Kidney (tissue), 14 donors: ENCODE results near the gene LRRIQ3. TPM values are rescaled to one million over a fixed set of nuclear protein-coding genes. Genes with fewer than 3 reads are reported as not detected.

Source experiments
- DNase-seq, 5 donors: peaks; one replicate each; pipeline ENCODE4 v3.0.0-alpha.2; 2013 to 2020
- FAIRE-seq: peaks from 2 replicates; lab custom pipeline; 2012; peaks lifted over from hg19 to GRCh38; lab: Jason Lieb, UNC
- H3K27ac ChIP-seq, 2 donors: one replicate each; pipeline ENCODE4 v1.7.0; 2013; ENCODE audit warnings: low read depth in 2 of 2, low read length in 2 of 2, inconsistent platforms in 1 of 2
- H3K27me3 ChIP-seq: one replicate; pipeline ENCODE4 v1.7.1; 2013; ENCODE audit warnings: low read length, inconsistent platforms; ENCODE audit not compliant: control insufficient read depth, insufficient read depth
- H3K36me3 ChIP-seq, 3 donors: one replicate each; pipeline versions ENCODE4 v1.7.0 to v1.7.1; 2013; ENCODE audit warnings: low read length in 3 of 3, control low read depth in 1 of 3, inconsistent platforms in 1 of 3; ENCODE audit not compliant: insufficient read depth in 3 of 3, control insufficient read depth in 2 of 3
- H3K4me1 ChIP-seq, 3 donors: one replicate each; pipeline versions ENCODE4 v1.7.0 to v1.7.1; 2013; ENCODE audit warnings: low read length in 3 of 3, inconsistent platforms in 1 of 3, low read depth in 1 of 3; ENCODE audit not compliant: control insufficient read depth in 2 of 3, insufficient read depth in 2 of 3
- H3K4me3 ChIP-seq, 3 donors: one replicate each; pipeline versions ENCODE4 v1.7.0 to v1.8.1; 2013; ENCODE audit warnings: low read length in 3 of 3, control low read depth in 1 of 3, inconsistent platforms in 1 of 3
- H3K9ac ChIP-seq, 3 donors: one replicate each; pipeline versions ENCODE4 v1.7.0 to v1.7.1; 2013; ENCODE audit warnings: low read length in 3 of 3, control low read depth in 1 of 3, inconsistent platforms in 1 of 3
- H3K9me3 ChIP-seq, 3 donors: one replicate each; pipeline versions ENCODE4 v1.7.0 to v1.7.1; 2013; ENCODE audit warnings: low read length in 3 of 3, control low read depth in 1 of 3, inconsistent platforms in 1 of 3; ENCODE audit not compliant: control insufficient read depth in 2 of 3, insufficient read depth in 1 of 3
- CTCF ChIP-seq: IDR thresholded peaks from 3 replicates; pipeline ENCODE4 v1.5.1; 2012; ENCODE audit warnings: mild to moderate bottlenecking, moderate library complexity, borderline replicate concordance; ENCODE audit not compliant: insufficient read depth; ENCODE audit errors: extremely low read depth
- intact Hi-C: fragments of 100-400 bp; cut with DNase I; formaldehyde crosslinking; loops from one replicate; pipeline ENCODE4 v1.11.1; 2022
- polyA plus RNA-seq: library from polyadenylated mRNA; stranded (reverse); fragments of 350-450 nt; fragmentation: Illumina TruSeq; extraction: RNeasy Lipid Tissue Mini Kit (QIAGEN cat#74804); gene quantifications from one replicate; pipeline ENCODE4 v1.2.3, GENCODE V29; 2014; ENCODE audit warnings: low read depth, low replicate concordance; ENCODE audit not compliant: insufficient read depth
- total RNA-seq: library from RNA; stranded (reverse); fragmentation: NEBNext Ultra II Directional; extraction: Animal tissue kit (Norgen Biotek cat#: 25700); gene quantifications from one replicate; pipeline ENCODE4 v1.2.1, GENCODE V29; 2021
- donor health status: control.
- donor health status: control.
- donor health status: control.
- donor health status: control.
- donor health status: control.
- donor health status: DM: yes; HTN: yes; CAD: no.
- donor health status: Normal renal cell carcinoma (clear cell type).

Gene LRRIQ3
- total and polyA plus RNA-seq, 2 donors from 2014 or later, result 1.6 to 2.4 TPM

DNA sequence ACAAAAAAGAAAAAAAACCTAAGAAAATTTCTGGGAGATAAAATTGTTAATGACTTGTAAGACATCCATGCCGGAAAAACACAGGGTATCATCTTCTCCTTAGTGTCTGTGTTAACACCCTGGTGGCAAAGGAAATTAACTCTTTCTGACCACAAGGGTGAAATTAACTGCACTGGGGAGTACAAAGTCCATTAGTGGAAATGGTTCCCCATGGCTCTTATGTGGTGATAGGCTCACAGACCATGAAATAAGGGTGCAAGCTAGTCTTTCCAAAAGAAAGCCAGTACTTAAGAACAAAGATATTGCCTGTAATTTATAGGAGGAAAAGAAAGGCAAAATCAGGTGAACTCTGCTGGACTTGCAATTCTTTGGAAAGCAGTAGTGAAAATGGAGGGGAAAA is 185.4 kb downstream of the LRRIQ3 start:
- no peak for FAIRE-seq
- Histone ChIP-seq H3K4me3 (no peak overlapping the region), H3K9ac (no peak overlapping the region), H3K9me3 (no peaks in the 10 kb centered on the region), H3K36me3 (no peaks in the 10 kb centered on the region), H3K27me3 (no peaks in the 10 kb centered on the region), H3K27ac (no peak overlapping the region), H3K4me1 (no peaks in the 10 kb centered on the region)
- DNase-seq, result no peak
- no peak for TF ChIP-seq CTCF
- intact Hi-C loops, result no loop called here

DNA sequence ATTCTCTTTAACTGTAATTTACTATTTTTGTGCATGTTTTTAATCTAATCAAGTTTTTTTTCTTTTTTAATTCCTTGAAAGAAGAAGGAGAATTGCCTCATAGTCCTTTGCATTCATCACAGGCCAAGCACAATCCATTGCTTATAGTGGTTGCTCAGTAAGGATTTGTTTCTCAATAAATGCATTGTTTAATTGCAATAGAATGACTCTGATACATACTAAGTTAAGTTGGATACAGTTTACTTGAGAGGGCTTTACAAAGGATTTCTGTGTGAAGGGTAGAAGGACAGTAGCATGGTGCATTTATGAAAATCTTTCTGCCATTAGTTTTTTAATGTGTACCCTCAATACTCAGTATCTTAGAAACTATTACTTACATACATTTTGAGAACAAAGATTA is 186.2 kb downstream of the LRRIQ3 start:
- DNase-seq (no peak), FAIRE-seq (no peak)
- no peaks in the 10 kb centered on the region for H3K9me3 ChIP-seq
- intact Hi-C loops, result no loop called here
- no peaks in the 10 kb centered on the region for H3K27me3 ChIP-seq
- no peak overlapping the region for H3K9ac ChIP-seq
- H3K36me3 ChIP-seq, result no peaks in the 10 kb centered on the region
- H3K4me3 ChIP-seq, result no peak overlapping the region
- H3K4me1 ChIP-seq, result no peaks in the 10 kb centered on the region
- H3K27ac ChIP-seq, result no peak overlapping the region
- TF ChIP-seq CTCF, result no peak

GRCh38 chr1:74010206-74010605 is 187.8 kb downstream of the LRRIQ3 start:
- H3K27ac ChIP-seq, result no peak overlapping the region
- H3K9me3 ChIP-seq, result no peaks in the 10 kb centered on the region
- no peaks in the 10 kb centered on the region for H3K36me3 ChIP-seq
- no peaks in the 10 kb centered on the region for H3K4me1 ChIP-seq
- intact Hi-C loops, result no loop called here
- no peaks in the 10 kb centered on the region for H3K27me3 ChIP-seq
- no peak for DNase-seq
- no peak for TF ChIP-seq CTCF
- H3K9ac ChIP-seq, result no peak overlapping the region
- FAIRE-seq, result no peak
- H3K4me3 ChIP-seq, result no peak overlapping the region

DNA sequence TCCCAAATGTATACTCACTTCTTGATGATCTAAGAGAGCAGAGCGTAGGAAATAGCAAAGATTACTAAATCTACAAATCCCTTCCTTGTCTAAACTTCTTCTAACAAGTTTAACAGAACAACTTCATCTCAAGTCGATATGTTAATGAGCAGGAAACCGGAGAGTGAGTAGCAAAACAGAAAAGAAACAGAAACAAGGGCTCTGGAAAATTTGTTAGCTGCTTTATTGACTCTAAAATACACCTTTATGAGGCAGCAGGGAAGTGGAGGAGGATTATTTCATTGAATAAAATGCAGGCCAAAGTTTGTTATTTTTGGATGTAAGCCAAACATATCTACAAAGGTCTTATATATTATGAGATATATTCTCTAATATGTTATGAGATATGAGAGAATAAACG is 192.4 kb downstream of the LRRIQ3 start:
- Histone ChIP-seq H3K36me3 (no peaks in the 10 kb centered on the region), H3K4me1 (no peaks in the 10 kb centered on the region), H3K4me3 (no peak overlapping the region), H3K27ac (no peak overlapping the region), H3K9me3 (no peaks in the 10 kb centered on the region), H3K27me3 (no peaks in the 10 kb centered on the region), H3K9ac (no peak overlapping the region)
- FAIRE-seq, result no peak
- DNase-seq, result no peak
- TF ChIP-seq CTCF, result no peak
- intact Hi-C loops, result no loop called here
